ENCODE results near the gene SOX15.
A peak's percentile ranks its signal among the peaks of the same experiment; 100 is the strongest.

Gene SOX15

GRCh38 chr17:7570351-7570750 lies 19.5 kb downstream of the SOX15 start:
- H3K4me1 ChIP-seq, result peaks cover 17 to 35% (median 27%) of the 10 kb centered on the region in 10 experiments
- peak overlapping the region in 4 of 11 experiments; percentile 87 to 100 (median 91); a peak in 3 of 22 replicates for H3K27ac ChIP-seq
- H3K27me3 ChIP-seq, result no peaks in the 10 kb centered on the region
- H3K4me2 ChIP-seq, result peak overlapping the region in 6 of 11 experiments; percentile 70 to 95 (median 90); a peak in 7 of 22 replicates
- no peak for TF ChIP-seq Cebpa-rat (IDR thresholded peaks at IDR 0.05)
- H4K20me1 ChIP-seq, result peaks cover 17 to 68% (median 27%) of the 10 kb centered on the region in 11 experiments
- H3K4me3 ChIP-seq, result no peak overlapping the region
- peaks cover 0 to 4% (median 0%) of the 10 kb centered on the region in 11 experiments; a peak in 5 of 22 replicates for H3K9me3 ChIP-seq (replicated peaks in 1 of 11)
- peak overlapping the region in 9 of 11 experiments; percentile 14 to 100 (median 87); a peak in 9 of 22 replicates for H3K9ac ChIP-seq
- H3K36me3 ChIP-seq, result peaks cover 72 to 82% (median 81%) of the 10 kb centered on the region in 11 experiments

GRCh38 chr17:7569571-7569970 lies 20.3 kb downstream of the SOX15 start:
- peaks cover 15 to 68% (median 24%) of the 10 kb centered on the region in 11 experiments for H4K20me1 ChIP-seq
- H3K36me3 ChIP-seq, result peaks cover 72 to 82% (median 81%) of the 10 kb centered on the region in 11 experiments
- peak overlapping the region in 2 of 11 experiments; percentile 3 to 95; a peak in 1 of 22 replicates for H3K4me2 ChIP-seq
- H3K4me3 ChIP-seq, result no peak overlapping the region
- peaks cover 0 to 4% (median 0%) of the 10 kb centered on the region in 11 experiments; a peak in 5 of 22 replicates for H3K9me3 ChIP-seq (replicated peaks in 1 of 11)
- peaks cover 10 to 41% (median 21%) of the 10 kb centered on the region in 10 experiments for H3K4me1 ChIP-seq
- no peak for TF ChIP-seq Cebpa-rat (IDR thresholded peaks at IDR 0.05)
- peak overlapping the region in 6 of 11 experiments; percentile 4 to 91 (median 35); a peak in 4 of 22 replicates for H3K9ac ChIP-seq
- H3K27ac ChIP-seq, result no peak overlapping the region; a peak in 1 of 22 replicates
- no peaks in the 10 kb centered on the region for H3K27me3 ChIP-seq

DNA sequence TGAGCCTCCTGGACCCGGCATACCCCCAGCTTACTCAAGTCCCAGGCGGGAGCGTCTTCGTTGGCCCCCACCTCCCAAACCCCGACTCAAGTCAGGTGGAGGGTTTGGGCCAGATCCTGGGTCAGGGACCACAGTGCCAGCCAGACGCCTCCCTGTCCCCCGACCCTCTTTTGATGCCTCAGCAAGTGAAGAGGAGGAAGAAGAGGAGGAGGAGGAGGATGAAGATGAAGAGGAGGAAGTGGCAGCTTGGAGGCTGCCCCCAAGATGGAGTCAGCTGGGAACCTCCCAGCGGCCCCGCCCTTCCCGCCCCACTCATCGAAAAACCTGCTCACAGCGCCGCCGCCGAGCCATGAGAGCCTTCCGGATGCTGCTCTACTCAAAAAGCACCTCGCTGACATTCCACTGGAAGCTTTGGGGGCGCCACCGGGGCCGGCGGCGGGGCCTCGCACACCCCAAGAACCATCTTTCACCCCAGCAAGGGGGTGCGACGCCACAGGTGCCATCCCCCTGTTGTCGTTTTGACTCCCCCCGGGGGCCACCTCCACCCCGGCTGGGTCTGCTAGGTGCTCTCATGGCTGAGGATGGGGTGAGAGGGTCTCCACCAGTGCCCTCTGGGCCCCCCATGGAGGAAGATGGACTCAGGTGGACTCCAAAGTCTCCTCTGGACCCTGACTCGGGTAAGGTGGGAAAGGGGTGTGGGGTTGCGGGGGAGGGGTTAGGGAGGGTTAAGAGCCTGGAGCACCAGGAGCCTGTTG lies 26.6 kb downstream of the SOX15 start:
- H3K4me1 ChIP-seq, result peaks cover 31 to 48% (median 40%) of the 10 kb centered on the region in 10 experiments
- peak overlapping the region; percentile 81 to 98 (median 88) for H3K4me3 ChIP-seq
- H4K20me1 ChIP-seq, result peaks cover 4 to 57% (median 13%) of the 10 kb centered on the region in 11 experiments; a peak in 17 of 22 replicates
- H3K9ac ChIP-seq, result peak overlapping the region; percentile 88 to 98 (median 94); a peak in 21 of 22 replicates
- no peaks in the 10 kb centered on the region for H3K9me3 ChIP-seq (replicated peaks in 1 of 11)
- H3K4me2 ChIP-seq, result peak overlapping the region; percentile 91 to 100 (median 96)
- no peaks in the 10 kb centered on the region for H3K27me3 ChIP-seq
- TF ChIP-seq Cebpa-rat (IDR thresholded peaks at IDR 0.05), result no peak
- H3K27ac ChIP-seq, result peak overlapping the region in 9 of 11 experiments; percentile 20 to 99 (median 97); a peak in 13 of 22 replicates
- H3K36me3 ChIP-seq, result peaks cover 47 to 78% (median 57%) of the 10 kb centered on the region in 11 experiments

- Histone ChIP-seq H3K4me1 (peaks cover 40 to 59% (median 50%) of the 10 kb centered on the region in 10 experiments), H3K27me3 (no peaks in the 10 kb centered on the region), H3K36me3 (peaks cover 40 to 71% (median 50%) of the 10 kb centered on the region in 11 experiments), H3K4me2 (peak overlapping the region; percentile 91 to 100 (median 96)), H3K4me3 (peak overlapping the region; percentile 81 to 98 (median 88)), H3K9me3 (replicated peaks in 1 of 11) (no peaks in the 10 kb centered on the region), H3K27ac (peak overlapping the region; percentile 76 to 99 (median 97)), H4K20me1 (peaks cover 4 to 51% (median 13%) of the 10 kb centered on the region in 11 experiments; a peak in 17 of 22 replicates), H3K9ac (peak overlapping the region; percentile 88 to 98 (median 94))
- TF ChIP-seq Cebpa-rat (IDR thresholded peaks at IDR 0.05), result no peak
Observed at GRCh38 chr17:7562208-7562605, 27.7 kb downstream of the SOX15 start.

DNA sequence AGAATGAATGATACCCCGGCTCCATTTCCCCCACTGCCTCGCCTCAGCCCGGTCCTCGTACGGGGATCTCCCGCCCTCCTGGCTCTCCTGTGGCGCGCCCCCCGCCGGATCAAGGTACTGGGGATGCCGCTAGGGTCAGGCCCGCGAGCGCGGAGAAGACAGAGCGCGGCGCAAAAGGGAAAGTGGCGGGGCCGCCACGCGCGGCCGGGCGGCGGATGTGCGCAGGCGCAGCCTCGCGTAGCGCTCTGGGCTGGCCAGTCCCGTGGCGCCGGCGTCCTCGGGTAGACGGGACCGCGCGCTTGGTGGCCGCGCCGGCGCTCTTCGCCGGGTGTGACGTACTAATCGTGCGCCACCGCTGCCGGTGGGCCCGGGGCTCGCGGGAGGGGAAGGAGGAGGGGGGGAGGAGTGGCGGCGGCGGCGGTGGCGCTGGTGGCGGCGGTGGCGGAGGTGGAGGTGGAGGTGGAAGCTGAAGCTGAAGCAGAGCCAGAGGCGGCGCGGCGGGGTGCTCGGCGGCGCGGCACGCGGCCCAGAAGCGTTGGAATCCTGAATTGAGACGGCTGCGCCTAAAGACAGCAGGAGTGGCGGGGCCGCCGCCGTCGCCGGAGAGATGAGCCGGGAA lies 28.2 kb downstream of the SOX15 start, which contains the start of gene SENP3:
Gene SENP3, plus strand, starts transcription at position 331 of the 619 bp plus-strand sequence. CDS start 1,158 bp downstream, outside the sequence.
- peak within 1 kb of the TSS; percentile 91 to 100 (median 97) for H3K4me2 ChIP-seq
- H3K4me3 ChIP-seq, result peak within 1 kb of the TSS; percentile 81 to 98 (median 88)
- peaks cover 45 to 64% (median 55%) of the 10 kb centered on the region in 10 experiments for H3K4me1 ChIP-seq
- TF ChIP-seq Cebpa-rat (IDR thresholded peaks at IDR 0.05), result no peak
- H3K36me3 ChIP-seq, result peaks cover 35 to 66% (median 45%) of the 10 kb centered on the region in 11 experiments
- peaks cover 4 to 47% (median 13%) of the 10 kb centered on the region in 11 experiments; a peak in 17 of 22 replicates for H4K20me1 ChIP-seq
- peak within 1 kb of the TSS; percentile 88 to 98 (median 94) for H3K9ac ChIP-seq
- H3K27ac ChIP-seq, result peak within 1 kb of the TSS; percentile 83 to 99 (median 97)
- H3K27me3 ChIP-seq, result no peaks in the 10 kb centered on the region
- no peaks in the 10 kb centered on the region for H3K9me3 ChIP-seq (replicated peaks in 1 of 11)

- H3K36me3 ChIP-seq, result peaks cover 29 to 60% (median 39%) of the 10 kb centered on the region in 11 experiments
- peak overlapping the region; percentile 76 to 99 (median 97); a peak in 21 of 22 replicates for H3K27ac ChIP-seq
- peak overlapping the region; percentile 88 to 98 (median 94) for H3K9ac ChIP-seq
- H3K27me3 ChIP-seq, result no peaks in the 10 kb centered on the region
- H3K4me3 ChIP-seq, result peak overlapping the region; percentile 81 to 98 (median 88)
- peak overlapping the region; percentile 90 to 100 (median 96) for H3K4me2 ChIP-seq
- no peaks in the 10 kb centered on the region for H3K9me3 ChIP-seq (replicated peaks in 1 of 11)
- no peak for TF ChIP-seq Cebpa-rat (IDR thresholded peaks at IDR 0.05)
- peaks cover 4 to 41% (median 13%) of the 10 kb centered on the region in 11 experiments; a peak in 17 of 22 replicates for H4K20me1 ChIP-seq
- peaks cover 51 to 70% (median 61%) of the 10 kb centered on the region in 10 experiments for H3K4me1 ChIP-seq
Observed at GRCh38 chr17:7561028-7561575, 28.8 kb downstream of the SOX15 start.

DNA sequence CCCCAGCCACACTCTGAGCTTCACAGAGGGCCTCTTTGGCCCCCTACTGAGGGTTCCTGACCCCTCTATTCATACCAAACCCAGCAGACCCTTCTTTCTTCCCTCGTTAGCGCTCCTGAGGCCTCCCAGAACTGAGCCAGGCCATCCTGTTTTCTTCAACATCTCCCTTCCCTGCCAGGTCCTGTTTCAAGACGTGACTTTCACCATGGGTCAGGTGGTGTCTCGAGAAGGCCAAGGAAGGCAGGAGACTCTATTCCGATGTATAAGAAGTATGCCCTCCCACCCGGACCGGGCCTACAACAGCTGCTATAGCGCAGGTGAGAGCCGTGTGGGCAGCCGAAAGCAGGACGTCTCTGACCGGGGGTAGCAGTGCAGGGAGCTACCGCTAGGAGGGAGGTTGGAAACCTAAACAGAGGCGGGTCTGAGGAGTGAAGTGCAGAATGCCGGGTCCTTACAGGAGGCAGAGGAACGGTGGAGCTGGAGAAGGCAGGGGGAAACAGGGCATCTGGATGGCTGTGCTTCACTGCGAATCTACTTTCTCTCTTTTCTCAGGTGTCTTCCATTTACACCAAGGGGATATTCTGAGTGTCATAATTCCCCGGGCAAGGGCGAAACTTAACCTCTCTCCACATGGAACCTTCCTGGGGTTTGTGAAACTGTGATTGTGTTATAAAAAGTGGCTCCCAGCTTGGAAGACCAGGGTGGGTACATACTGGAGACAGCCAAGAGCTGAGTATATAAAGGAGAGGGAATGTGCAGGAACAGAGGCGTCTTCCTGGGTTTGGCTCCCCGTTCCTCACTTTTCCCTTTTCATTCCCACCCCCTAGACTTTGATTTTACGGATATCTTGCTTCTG lies 29.5 kb downstream of the SOX15 start:
- peak overlapping the region; percentile 90 to 100 (median 96) for H3K4me2 ChIP-seq
- H3K27ac ChIP-seq, result peak overlapping the region; percentile 85 to 99 (median 97); a peak in 21 of 22 replicates
- no peaks in the 10 kb centered on the region for H3K9me3 ChIP-seq (replicated peaks in 1 of 11)
- H3K36me3 ChIP-seq, result peaks cover 22 to 53% (median 32%) of the 10 kb centered on the region in 11 experiments
- TF ChIP-seq Cebpa-rat (IDR thresholded peaks at IDR 0.05), result no peak
- peaks cover 4 to 34% (median 13%) of the 10 kb centered on the region in 11 experiments; a peak in 17 of 22 replicates for H4K20me1 ChIP-seq
- no peaks in the 10 kb centered on the region for H3K27me3 ChIP-seq
- peak overlapping the region; percentile 88 to 98 (median 94) for H3K9ac ChIP-seq
- H3K4me1 ChIP-seq, result peaks cover 53 to 77% (median 66%) of the 10 kb centered on the region in 10 experiments
- H3K4me3 ChIP-seq, result peak overlapping the region; percentile 81 to 98 (median 88)

Measured in BLaER1 treated with 17β-estradiol and CSF1 and Interleukin-3, amounts not matched to agents 10 nM and 100 nM (cell line).